Natural killer cell treated with Interleukin-12 subunit alpha and Interleukin-12 subunit beta and Interleukin-15 and Interleukin-18, amount 100 ng/mL, for 72 hours (primary cell): ENCODE results near the gene SIK1. TPM values are rescaled to one million over a fixed set of nuclear protein-coding genes. Genes with fewer than 3 reads are reported as not detected.
A peak's percentile ranks its signal among the peaks of the same experiment; 100 is the strongest.
"Not testable (repeated sequence)": the region's sequence is repeated elsewhere in the genome, so short reads cannot be mapped to it uniquely, and the experiment has no call there.

ENCODE experiments used
- ATAC-seq, 2 donors: fragments of 150-1000 bp; cut with Tn5 transposase in 1 of 2; sonication (Bioruptor Pico), chemical (Tn5 transposase) in 1 of 2; 2 replicates each; pipeline ENCODE4 v1.10.0; 2021
- DNase-seq: peaks from one replicate; pipeline ENCODE4 v3.0.0; 2022; ENCODE audit warnings: low spot score
- H3K27ac Mint-ChIP-seq, 2 donors: 1 replicate in 1 of 2; 2 replicates in 1 of 2; pipeline ENCODE4 v1.8.0; 2022; ENCODE audit warnings: mixed read lengths in 2 of 2, mild to moderate bottlenecking in 1 of 2, moderate library complexity in 1 of 2
- H3K27me3 Mint-ChIP-seq, 2 donors: 1 replicate in 1 of 2; 2 replicates in 1 of 2; pipeline ENCODE4 v1.8.0; 2022; ENCODE audit warnings: mixed read lengths in 2 of 2
- H3K36me3 Mint-ChIP-seq: one replicate; pipeline ENCODE4 v1.8.0; 2022; ENCODE audit warnings: mixed read lengths
- H3K4me1 Mint-ChIP-seq, 2 donors: 1 replicate in 1 of 2; 2 replicates in 1 of 2; pipeline ENCODE4 v1.8.0; 2022; ENCODE audit warnings: low read depth in 2 of 2, mixed read lengths in 2 of 2, mild to moderate bottlenecking in 1 of 2
- H3K4me3 Mint-ChIP-seq: one replicate; pipeline ENCODE4 v1.8.0; 2022; ENCODE audit warnings: mixed read lengths
- H3K9me3 Mint-ChIP-seq: 2 replicates; pipeline ENCODE4 v1.8.0; 2022; ENCODE audit warnings: mixed read lengths
- total RNA-seq, 2 donors: library from RNA; stranded (reverse); gene quantifications; one replicate each; pipeline ENCODE4 v1.2.3, GENCODE V29; 2022

SIK1 gene
- total RNA-seq = 10 to 100 TPM in 1 of 2 donors, 1 to 10 TPM in 1; 2.6 to 16.0 TPM

GRCh38 chr21:43426404-43427241 is at the start of gene SIK1:
SIK1 (minus strand) TSS chr21:43427131; CDS start chr21:43426178, 953 bp downstream.
- not testable (repeated sequence) for DNase-seq

GRCh38 chr21:43471597-43472242 is 44.8 kb upstream of the SIK1 start:
- not testable (repeated sequence) for ATAC-seq, H3K27me3 Mint-ChIP-seq, H3K27ac Mint-ChIP-seq, DNase-seq, H3K4me3 Mint-ChIP-seq, H3K36me3 Mint-ChIP-seq, H3K4me1 Mint-ChIP-seq, H3K9me3 Mint-ChIP-seq

More at GRCh38 chr21:43426404-43427241, at the start of gene SIK1:
- not testable (repeated sequence) for H3K27ac Mint-ChIP-seq, ATAC-seq, H3K27me3 Mint-ChIP-seq, H3K4me3 Mint-ChIP-seq, H3K9me3 Mint-ChIP-seq, H3K36me3 Mint-ChIP-seq, H3K4me1 Mint-ChIP-seq

DNA sequence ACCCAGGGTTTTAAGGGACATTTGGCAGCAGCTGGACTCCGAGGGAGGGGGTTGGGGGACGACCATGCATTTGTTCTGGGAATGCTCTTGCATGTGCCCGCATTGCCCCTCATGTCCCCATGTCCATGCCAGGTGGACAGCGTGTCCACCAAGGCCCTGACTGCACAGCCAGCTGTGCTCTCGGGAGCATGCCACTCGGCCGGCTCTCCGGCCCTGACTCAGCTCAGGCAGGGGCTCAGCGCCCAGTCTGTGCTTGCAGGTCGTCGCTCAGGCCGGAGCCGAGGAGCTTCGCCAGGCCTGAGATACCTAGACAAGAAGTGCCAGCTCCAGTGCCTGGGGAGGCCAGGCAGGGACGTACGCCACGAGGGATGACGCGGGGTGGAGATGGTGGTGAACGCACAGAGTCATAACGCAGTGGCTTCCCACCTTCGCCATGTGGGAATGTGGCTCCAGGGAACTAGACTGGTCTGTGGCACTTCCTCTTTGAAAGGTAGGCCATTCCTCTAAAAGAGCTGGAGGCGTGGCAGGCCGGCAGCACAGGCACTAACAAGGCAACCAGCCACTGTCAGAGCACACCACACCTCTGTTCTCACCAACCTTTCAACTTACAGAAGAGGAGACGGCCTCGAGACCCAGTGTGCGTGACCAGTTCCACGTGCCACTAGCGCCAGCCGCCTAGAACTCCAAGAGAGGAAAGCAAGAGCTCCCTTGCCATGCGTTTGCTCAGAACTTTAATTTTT is 43.0 kb upstream of the SIK1 start:
- H3K36me3 Mint-ChIP-seq, DNase-seq, H3K4me1 Mint-ChIP-seq, H3K27me3 Mint-ChIP-seq, H3K9me3 Mint-ChIP-seq, H3K4me3 Mint-ChIP-seq, H3K27ac Mint-ChIP-seq, ATAC-seq: not testable (repeated sequence)

DNA sequence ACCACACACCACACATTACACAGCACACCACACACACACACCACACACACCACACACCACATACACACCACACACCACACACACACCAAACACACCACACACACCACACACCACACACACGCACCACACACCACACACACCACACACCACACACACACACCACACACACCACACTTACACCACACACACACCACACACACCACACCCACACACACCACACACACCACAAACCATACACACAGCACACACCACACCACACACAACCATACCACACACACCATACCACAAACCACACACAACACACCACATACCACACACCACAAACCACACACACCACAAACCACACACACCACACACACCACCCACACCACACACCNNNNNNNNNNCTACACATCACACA is 40.9 kb upstream of the SIK1 start:
- peaks cover 4% of the 10 kb centered on the region for H3K9me3 Mint-ChIP-seq
- H3K4me1 Mint-ChIP-seq = peaks cover 4 to 5% of the 10 kb centered on the region in 2 donors
- H3K4me3 Mint-ChIP-seq = no peak overlapping the region
- peak overlapping the region in 1 of 2 donors; percentile 21 for H3K27ac Mint-ChIP-seq
- ATAC-seq = no peak
- no peaks in the 10 kb centered on the region for H3K36me3 Mint-ChIP-seq
- peak; percentile 23 for DNase-seq
- no peaks in the 10 kb centered on the region for H3K27me3 Mint-ChIP-seq

- H3K27ac Mint-ChIP-seq, H3K9me3 Mint-ChIP-seq, H3K4me1 Mint-ChIP-seq, DNase-seq, ATAC-seq, H3K4me3 Mint-ChIP-seq, H3K27me3 Mint-ChIP-seq, H3K36me3 Mint-ChIP-seq: not testable (repeated sequence)
Observed at GRCh38 chr21:43465159-43465558, 38.2 kb upstream of the SIK1 start.

GRCh38 chr21:43463498-43464261 is 36.7 kb upstream of the SIK1 start:
- not testable (repeated sequence) for H3K27me3 Mint-ChIP-seq, H3K27ac Mint-ChIP-seq, H3K9me3 Mint-ChIP-seq, H3K4me3 Mint-ChIP-seq, ATAC-seq, H3K4me1 Mint-ChIP-seq, H3K36me3 Mint-ChIP-seq, DNase-seq

- H3K9me3 Mint-ChIP-seq, H3K27ac Mint-ChIP-seq, H3K4me3 Mint-ChIP-seq, H3K27me3 Mint-ChIP-seq, DNase-seq, ATAC-seq, H3K36me3 Mint-ChIP-seq, H3K4me1 Mint-ChIP-seq: not testable (repeated sequence)
Observed at GRCh38 chr21:43462932-43463331, 36.0 kb upstream of the SIK1 start.

DNA sequence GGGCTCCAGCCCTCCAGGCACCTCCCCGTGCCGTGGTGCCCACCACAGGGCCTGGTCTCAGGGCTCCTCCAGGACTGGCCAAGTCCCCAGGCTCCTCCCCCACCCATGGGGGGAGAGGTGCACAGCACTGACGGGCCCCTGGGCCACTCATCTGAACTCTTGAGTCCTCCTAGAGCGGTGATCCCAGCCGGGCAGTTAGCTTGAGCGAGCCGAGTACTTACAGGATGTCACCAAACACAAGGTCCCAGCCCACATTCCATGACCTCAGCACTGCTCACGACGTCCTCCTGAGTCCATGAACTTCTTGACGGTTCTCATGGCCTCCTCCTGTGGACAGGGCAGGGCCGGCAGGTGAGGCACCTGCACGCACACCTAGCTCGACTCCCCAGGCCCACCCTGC is 33.5 kb upstream of the SIK1 start:
- not testable (repeated sequence) for H3K9me3 Mint-ChIP-seq, H3K4me1 Mint-ChIP-seq, H3K27ac Mint-ChIP-seq, ATAC-seq, H3K27me3 Mint-ChIP-seq, DNase-seq, H3K36me3 Mint-ChIP-seq, H3K4me3 Mint-ChIP-seq

DNA sequence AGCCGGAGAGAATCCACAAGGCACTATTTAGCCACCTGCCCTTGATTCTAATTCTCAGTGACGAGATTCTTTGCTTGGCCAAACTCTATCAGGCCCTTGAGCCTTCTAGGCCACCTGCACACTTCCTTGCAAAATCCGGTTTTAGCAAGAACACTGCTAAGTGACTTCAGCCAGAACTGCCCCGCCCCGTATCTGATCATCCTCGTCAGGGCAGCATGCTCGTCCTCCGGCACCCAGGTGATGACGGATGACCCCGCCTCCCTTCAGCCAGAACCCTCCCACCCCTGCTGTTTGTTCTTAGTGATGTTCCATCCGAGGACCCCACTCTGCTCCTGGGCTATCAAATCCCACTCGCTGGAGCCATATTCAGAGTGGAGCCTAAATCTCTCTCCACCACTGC is 32.1 kb upstream of the SIK1 start:
- H3K27ac Mint-ChIP-seq, H3K4me1 Mint-ChIP-seq, ATAC-seq: not testable (repeated sequence)

GRCh38 chr21:43456616-43457314 is 29.8 kb upstream of the SIK1 start:
- H3K4me1 Mint-ChIP-seq, ATAC-seq: not testable (repeated sequence)

More for the DNA sequence above, 32.1 kb upstream of the SIK1 start:
- not testable (repeated sequence) for H3K27me3 Mint-ChIP-seq, H3K9me3 Mint-ChIP-seq, H3K36me3 Mint-ChIP-seq, DNase-seq, H3K4me3 Mint-ChIP-seq

GRCh38 chr21:43455717-43456116 is 28.8 kb upstream of the SIK1 start:
- DNase-seq, H3K27me3 Mint-ChIP-seq, ATAC-seq, H3K36me3 Mint-ChIP-seq, H3K9me3 Mint-ChIP-seq, H3K4me3 Mint-ChIP-seq, H3K4me1 Mint-ChIP-seq, H3K27ac Mint-ChIP-seq: not testable (repeated sequence)

More at GRCh38 chr21:43456616-43457314, 29.8 kb upstream of the SIK1 start:
- not testable (repeated sequence) for H3K4me3 Mint-ChIP-seq, H3K36me3 Mint-ChIP-seq, H3K27ac Mint-ChIP-seq, H3K27me3 Mint-ChIP-seq, H3K9me3 Mint-ChIP-seq, DNase-seq

- not testable (repeated sequence) for DNase-seq, H3K4me1 Mint-ChIP-seq, ATAC-seq, H3K27me3 Mint-ChIP-seq, H3K36me3 Mint-ChIP-seq, H3K27ac Mint-ChIP-seq, H3K9me3 Mint-ChIP-seq, H3K4me3 Mint-ChIP-seq
Observed at GRCh38 chr21:43454176-43454575, 27.2 kb upstream of the SIK1 start.

DNA sequence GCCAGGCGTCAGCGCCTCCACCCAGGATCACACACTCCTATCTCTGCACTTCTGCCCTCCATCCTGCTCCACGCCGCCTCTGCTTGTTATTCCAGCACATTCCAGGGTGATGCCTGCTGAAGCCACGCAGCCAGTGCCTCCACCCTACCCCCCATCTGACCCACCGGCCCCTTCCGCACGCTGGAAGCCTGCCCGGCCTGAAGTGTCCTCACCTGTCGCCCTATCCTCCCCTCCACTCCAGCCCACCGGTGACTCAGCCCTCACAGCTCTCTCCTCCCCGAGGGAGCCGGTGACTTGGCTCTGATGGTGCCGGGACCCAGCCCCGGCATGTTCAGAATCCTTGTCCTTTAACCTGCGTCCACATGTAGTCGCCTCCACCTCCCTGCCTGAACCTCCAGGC is 24.9 kb upstream of the SIK1 start:
- H3K27me3 Mint-ChIP-seq, DNase-seq, ATAC-seq, H3K36me3 Mint-ChIP-seq, H3K27ac Mint-ChIP-seq, H3K4me1 Mint-ChIP-seq, H3K4me3 Mint-ChIP-seq, H3K9me3 Mint-ChIP-seq: not testable (repeated sequence)
